GM13976 (cell line): ENCODE data around the gene ITM2C.

Source experiments
- DNase-seq: peaks from one replicate; pipeline ENCODE4 v3.0.0; 2012; ENCODE audit warnings: low spot score
- in situ Hi-C: fragments of 300-500 bp; cut with MboI; formaldehyde crosslinking; loops from one replicate; pipeline ENCODE4 v1.12.0; 2022; ENCODE audit warnings: low sequenced_read_pairs, mixed read lengths, inconsistent platforms; ENCODE audit not compliant: unreplicated experiment
- TF ChIP-seq, protein P1 (sequence below): IDR thresholded peaks from 2 replicates; pipeline ENCODE4 v1.5.1; 2012; ENCODE audit warnings: borderline replicate concordance, mild to moderate bottlenecking; ENCODE audit not compliant: insufficient read depth; ENCODE audit errors: extremely low read depth, missing control alignments, control extremely low read depth

Gene ITM2C

DNA sequence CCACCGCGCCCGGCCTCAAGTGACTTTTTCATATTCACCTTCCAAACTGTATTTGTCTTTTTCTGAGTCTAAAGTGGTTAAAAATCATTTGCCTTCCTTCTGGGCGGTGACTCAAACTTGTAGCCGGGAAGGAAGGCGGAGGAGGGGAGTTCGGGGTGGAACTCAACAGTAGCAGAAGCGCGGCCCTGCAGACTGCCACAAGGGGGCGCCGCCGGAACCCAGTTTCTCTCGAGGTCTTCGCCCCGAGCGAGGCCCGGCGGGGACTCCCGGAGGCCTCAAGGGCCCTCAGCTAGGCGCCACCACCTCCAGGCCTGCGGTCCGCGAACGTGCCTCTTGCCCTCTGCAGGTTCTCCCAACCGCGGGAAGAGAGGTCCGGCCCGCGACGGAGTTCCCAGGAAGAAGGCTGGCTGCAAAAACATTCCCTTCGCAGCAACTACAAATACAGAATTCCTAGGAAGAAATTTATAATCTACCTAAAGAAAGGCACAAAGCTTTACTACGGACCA lies 16.8 kb upstream of the ITM2C start:
- TF ChIP-seq, protein P1, sequence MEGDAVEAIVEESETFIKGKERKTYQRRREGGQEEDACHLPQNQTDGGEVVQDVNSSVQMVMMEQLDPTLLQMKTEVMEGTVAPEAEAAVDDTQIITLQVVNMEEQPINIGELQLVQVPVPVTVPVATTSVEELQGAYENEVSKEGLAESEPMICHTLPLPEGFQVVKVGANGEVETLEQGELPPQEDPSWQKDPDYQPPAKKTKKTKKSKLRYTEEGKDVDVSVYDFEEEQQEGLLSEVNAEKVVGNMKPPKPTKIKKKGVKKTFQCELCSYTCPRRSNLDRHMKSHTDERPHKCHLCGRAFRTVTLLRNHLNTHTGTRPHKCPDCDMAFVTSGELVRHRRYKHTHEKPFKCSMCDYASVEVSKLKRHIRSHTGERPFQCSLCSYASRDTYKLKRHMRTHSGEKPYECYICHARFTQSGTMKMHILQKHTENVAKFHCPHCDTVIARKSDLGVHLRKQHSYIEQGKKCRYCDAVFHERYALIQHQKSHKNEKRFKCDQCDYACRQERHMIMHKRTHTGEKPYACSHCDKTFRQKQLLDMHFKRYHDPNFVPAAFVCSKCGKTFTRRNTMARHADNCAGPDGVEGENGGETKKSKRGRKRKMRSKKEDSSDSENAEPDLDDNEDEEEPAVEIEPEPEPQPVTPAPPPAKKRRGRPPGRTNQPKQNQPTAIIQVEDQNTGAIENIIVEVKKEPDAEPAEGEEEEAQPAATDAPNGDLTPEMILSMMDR = peak; percentile 89
- in situ Hi-C loops = loop anchor here (10.0 kb wide), 1 partner anchor 147 kb away; the partner anchor contains the start of gene SPATA3
- DNase-seq = peak; percentile 94

DNA sequence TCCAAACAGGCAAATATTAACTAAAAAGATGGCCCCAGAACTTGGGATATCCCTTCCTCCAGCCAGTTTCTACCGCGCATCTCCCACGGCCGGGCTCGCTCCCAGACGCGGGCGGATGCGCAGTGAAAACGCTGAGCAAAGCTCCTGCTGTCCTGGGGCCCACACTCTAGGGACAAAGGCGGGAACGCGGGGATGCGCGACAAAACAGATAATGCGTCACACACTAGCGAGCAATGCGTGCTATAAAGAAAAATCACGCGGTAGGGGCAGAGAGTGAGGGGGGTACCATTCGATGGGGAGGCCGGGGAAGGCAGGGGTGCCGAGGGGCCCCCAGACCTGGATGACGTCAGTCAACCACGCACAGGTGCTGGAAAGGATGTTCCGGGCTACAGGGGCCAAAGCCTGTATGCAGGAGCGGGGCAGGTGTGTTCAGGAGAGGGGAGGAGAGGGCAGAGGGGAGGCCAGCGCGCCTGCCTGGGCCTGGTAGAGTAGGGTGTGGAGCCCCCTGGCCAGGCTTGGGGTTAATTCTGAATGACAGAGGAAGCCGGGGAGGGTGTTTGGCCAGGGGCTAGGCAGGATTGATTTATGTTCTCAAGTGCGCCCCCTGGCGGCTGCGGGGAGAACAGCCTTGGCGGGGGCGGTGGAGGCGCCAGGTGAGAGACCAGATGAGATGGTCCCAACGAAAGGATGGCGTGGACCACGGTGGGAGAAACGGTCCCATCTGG lies 14.9 kb upstream of the ITM2C start:
- in situ Hi-C loops = loop anchor here (10.0 kb wide), 1 partner anchor 145 kb away; the partner anchor contains the start of gene SPATA3
- DNase-seq = peak; percentile 85
- TF ChIP-seq, protein P1 = peak; percentile 90

DNA sequence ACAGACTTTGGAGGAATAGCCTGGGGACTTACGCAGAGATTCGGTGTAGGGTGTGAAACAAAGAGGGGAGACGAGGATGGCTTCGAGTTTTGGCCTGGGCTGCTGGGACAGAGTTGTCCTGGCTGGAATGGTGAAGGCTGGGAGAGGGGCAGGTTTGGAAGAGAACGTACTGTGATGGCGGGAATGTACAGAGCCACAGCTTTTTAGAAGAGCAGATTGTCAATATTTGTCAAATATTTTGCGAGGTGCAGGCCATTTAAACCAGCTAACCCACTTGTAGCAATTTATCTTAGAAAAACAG lies 14.4 kb upstream of the ITM2C start:
- in situ Hi-C loops = no loop called here
- no peak for DNase-seq
- TF ChIP-seq, protein P1 = no peak

DNA sequence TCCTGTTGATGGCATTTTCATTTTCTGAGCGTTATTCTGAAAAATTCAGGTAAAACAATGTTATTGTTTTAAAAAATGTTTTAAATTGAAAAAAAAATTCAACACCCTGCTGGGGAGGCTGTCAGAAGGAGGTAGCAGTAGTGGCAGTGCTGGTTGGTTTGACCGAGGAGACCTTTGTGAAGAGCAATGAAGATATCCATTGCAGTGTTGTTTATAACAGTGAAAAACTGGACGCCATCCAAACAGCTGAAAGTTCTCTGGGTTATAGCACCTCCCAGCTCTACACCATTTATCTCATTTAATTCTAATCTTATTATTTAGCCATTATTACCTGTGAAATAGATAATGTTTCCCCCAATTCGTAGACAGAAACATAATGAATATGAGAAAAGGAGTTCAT lies 12.6 kb upstream of the ITM2C start:
- DNase-seq = no peak
- TF ChIP-seq, protein P1 = no peak
- in situ Hi-C loops = no loop called here

DNA sequence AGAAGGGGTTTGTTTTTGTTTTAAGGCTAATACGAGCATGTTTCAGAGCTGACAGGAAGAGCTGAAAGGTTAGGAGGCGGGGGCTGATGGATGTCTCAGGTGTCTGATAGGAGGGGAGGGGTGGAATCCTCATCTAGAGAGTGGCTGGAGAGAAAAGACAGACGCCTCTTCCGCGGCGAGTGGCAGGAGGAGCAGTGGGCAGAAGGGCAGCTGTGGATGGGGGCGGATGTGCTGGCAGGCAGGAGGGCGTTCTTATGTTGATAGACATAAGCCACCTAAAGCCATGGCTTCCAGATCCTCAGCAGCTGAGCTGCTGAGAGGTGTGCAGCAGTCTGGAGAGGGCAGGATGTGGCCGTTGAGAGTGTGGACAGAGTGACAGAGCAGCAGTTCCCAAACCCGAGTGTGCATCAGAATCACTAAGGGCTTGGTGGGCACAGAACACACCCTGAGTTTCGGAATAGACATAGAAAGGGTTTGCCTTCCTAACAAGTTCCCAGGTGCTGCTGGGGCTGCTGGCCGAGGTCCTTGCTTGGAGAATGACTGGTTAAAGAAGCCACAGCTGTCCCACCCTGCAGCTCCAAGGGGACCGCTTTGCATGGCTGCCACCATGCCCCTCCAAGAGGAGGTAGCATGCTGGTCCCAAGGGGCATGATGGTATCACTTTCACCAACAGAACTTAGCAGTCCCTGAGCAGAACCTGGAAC lies 3.0 kb upstream of the ITM2C start:
- DNase-seq = no peak
- in situ Hi-C loops = no loop called here
- TF ChIP-seq, protein P1 = no peak

DNA sequence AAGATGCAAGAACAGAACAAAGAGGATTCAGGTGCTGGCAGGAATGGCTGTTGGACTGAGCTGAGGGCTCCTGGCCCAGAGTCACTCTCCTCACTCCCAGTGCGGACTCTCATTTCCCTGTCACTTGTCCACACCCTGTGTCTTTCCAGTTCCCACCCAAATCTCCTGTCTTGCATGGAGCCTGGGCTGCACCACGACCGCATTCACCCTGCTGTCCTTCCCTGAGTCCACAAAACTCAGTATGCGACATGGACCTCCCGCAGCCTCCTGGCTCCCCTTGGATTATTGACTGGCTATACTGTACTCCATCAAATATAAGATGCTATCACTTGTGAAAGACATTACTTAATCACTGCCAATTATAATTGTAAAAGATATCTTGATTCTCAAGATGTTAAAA lies 2.5 kb upstream of the ITM2C start:
- DNase-seq = peak; percentile 13
- TF ChIP-seq, protein P1 = no peak
- in situ Hi-C loops = no loop called here
